Left lung (tissue), 10 donors: ENCODE measurements around the gene RFX2. TPM values are rescaled to one million over a fixed set of nuclear protein-coding genes. Genes with fewer than 3 reads are reported as not detected.
"Not testable (repeated sequence)": the region's sequence is repeated elsewhere in the genome, so short reads cannot be mapped to it uniquely, and the experiment has no call there.

Source experiments
- ATAC-seq: fragments of 200-7000 bp; cut with Tn5 transposase; one replicate; pipeline ENCODE4 v1.9.1; 2020; ENCODE audit warnings: moderate library complexity
- DNase-seq, 4 donors: peaks; one replicate each; pipeline ENCODE4 v3.0.0-alpha.2; 2013 to 2020
- H3K27ac ChIP-seq, 2 donors: fragments of 200-600 bp; sonication (generic) in 1 of 2; one replicate each; pipeline versions ENCODE4 v1.5.0 to v1.8.0; 2020 to 2021
- H3K27me3 ChIP-seq, 2 donors: fragments of 200-600 bp; sonication (generic) in 1 of 2; one replicate each; pipeline versions ENCODE4 v1.5.0 to v1.8.0; 2020 to 2021
- H3K36me3 ChIP-seq, 2 donors: fragments of 200-600 bp; sonication (generic) in 1 of 2; one replicate each; pipeline versions ENCODE4 v1.5.0 to v1.8.0; 2020 to 2021
- H3K4me1 ChIP-seq, 2 donors: fragments of 200-600 bp; one replicate each; pipeline ENCODE4 v1.8.0; 2021
- H3K4me3 ChIP-seq, 2 donors: fragments of 200-600 bp; sonication (generic) in 1 of 2; one replicate each; pipeline versions ENCODE4 v1.5.0 to v1.8.0; 2020 to 2021; ENCODE audit warnings: mild to moderate bottlenecking in 1 of 2
- H3K9me3 ChIP-seq, 2 donors: fragments of 200-600 bp; sonication (generic) in 1 of 2; one replicate each; pipeline versions ENCODE4 v1.5.0 to v1.8.0; 2020 to 2021
- intact Hi-C, 2 donors: fragments of 100-400 bp; cut with DNase I; formaldehyde crosslinking; loops; one replicate each; pipeline versions ENCODE4 v1.11.2 to v1.14.2; 2022
- polyA plus RNA-seq, 6 donors: library from polyadenylated mRNA; unstranded; fragments of 120-200 nt; gene quantifications; one replicate each; pipeline ENCODE4 v1.2.1, GENCODE V29; 2013; ENCODE audit not compliant: insufficient read length in 6 of 6
- total RNA-seq, 2 donors: library from RNA; stranded (reverse); fragmentation: NEBNext Ultra II Directional; extraction: Animal tissue kit (Norgen Biotek cat#: 25700); gene quantifications; one replicate each; pipeline ENCODE4 v1.2.1, GENCODE V29; 2021
- TF ChIP-seq, protein P1 (sequence below), 2 donors: fragments of 200-600 bp; sonication (generic) in 1 of 2; IDR thresholded peaks; one replicate each; pipeline versions ENCODE4 v1.5.0 to v1.8.0; 2021; ENCODE audit warnings: antibody characterized with exemption in 2 of 2
- donor health status: DM: no; HTN: yes; CAD: no.
- donor health status: DM: no; HTN: no; CAD: no.

The RFX2 gene
- total and polyA plus RNA-seq, 8 donors, result 12.7 to 18.8 (median 16.5) TPM

DNA sequence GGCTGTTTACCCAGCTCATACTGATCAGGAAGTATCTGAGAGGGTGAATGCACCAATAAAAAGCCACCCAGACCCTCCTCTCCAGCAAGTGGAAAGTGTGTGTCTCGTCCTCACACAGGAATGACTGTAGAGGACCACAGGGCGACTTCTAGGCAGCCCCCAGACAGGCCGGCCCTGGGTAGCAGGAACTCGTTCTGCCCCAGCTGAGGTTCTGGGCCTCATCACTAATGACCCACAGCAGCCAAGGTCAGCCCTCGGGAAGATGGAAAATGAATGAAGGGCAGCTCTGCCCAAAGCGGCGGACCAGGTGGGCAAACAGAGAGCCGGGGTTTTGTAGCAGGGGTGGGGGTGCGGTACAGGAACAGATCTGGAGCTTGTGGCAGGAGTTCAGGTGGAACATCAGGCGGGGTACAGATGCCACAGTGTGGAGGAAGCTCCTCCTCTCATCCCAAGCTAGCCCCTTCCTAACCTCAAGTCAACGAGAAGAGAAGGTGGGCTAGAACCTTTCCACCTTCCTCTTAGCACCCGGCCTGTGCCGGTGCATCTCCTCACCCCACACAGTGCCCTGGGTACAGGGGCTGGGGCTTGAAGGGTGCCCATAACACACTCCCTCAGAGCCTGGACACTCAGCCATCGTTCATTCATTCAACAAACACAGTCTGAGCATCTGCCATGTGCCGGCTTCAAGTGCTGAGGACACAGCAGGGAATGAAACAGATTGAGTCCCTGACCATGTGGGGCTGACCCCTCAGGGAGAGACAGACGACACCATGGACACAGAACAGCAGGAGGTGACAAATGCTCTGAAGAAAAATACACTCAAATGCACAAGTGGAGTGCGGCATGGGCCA lies 36.2 kb downstream of the RFX2 start:
- no peaks in the 10 kb centered on the region for H3K27me3 ChIP-seq
- H3K9me3 ChIP-seq, result no peaks in the 10 kb centered on the region
- H3K4me3 ChIP-seq, result no peak overlapping the region
- H3K36me3 ChIP-seq, result no peaks in the 10 kb centered on the region
- ATAC-seq (no peak), DNase-seq (no peak)
- H3K4me1 ChIP-seq, result peaks cover 15 to 20% of the 10 kb centered on the region in 2 donors
- intact Hi-C loops, result no loop called here
- no peak overlapping the region for H3K27ac ChIP-seq
- TF ChIP-seq, protein P1, sequence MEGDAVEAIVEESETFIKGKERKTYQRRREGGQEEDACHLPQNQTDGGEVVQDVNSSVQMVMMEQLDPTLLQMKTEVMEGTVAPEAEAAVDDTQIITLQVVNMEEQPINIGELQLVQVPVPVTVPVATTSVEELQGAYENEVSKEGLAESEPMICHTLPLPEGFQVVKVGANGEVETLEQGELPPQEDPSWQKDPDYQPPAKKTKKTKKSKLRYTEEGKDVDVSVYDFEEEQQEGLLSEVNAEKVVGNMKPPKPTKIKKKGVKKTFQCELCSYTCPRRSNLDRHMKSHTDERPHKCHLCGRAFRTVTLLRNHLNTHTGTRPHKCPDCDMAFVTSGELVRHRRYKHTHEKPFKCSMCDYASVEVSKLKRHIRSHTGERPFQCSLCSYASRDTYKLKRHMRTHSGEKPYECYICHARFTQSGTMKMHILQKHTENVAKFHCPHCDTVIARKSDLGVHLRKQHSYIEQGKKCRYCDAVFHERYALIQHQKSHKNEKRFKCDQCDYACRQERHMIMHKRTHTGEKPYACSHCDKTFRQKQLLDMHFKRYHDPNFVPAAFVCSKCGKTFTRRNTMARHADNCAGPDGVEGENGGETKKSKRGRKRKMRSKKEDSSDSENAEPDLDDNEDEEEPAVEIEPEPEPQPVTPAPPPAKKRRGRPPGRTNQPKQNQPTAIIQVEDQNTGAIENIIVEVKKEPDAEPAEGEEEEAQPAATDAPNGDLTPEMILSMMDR (IDR thresholded peaks at IDR 0.05), result no peak

DNA sequence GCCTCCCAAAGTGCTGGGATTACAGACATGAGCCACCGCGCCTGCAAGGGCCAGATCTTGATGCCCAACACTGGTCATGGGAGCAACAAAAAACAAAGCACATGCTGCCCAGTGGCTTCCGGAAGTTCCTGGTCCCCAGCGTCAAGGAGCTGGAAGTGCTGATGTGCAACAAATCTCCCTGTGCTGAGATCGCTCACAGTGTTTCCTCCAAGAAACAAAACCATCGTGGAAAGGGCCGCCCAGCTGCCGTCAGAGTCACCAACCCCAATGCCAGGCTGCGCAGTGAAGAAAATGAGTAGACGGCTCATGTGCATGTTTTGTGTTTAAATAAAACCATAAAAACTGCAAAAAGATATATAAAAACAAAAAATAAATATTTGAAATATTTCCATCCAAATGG lies 37.1 kb downstream of the RFX2 start:
- H3K9me3 ChIP-seq, intact Hi-C loops, DNase-seq, H3K27ac ChIP-seq, H3K36me3 ChIP-seq, H3K4me3 ChIP-seq, ATAC-seq, H3K27me3 ChIP-seq: not testable (repeated sequence)
- H3K4me1 ChIP-seq, result peaks cover 20 to 23% of the 10 kb centered on the region in 2 donors

DNA sequence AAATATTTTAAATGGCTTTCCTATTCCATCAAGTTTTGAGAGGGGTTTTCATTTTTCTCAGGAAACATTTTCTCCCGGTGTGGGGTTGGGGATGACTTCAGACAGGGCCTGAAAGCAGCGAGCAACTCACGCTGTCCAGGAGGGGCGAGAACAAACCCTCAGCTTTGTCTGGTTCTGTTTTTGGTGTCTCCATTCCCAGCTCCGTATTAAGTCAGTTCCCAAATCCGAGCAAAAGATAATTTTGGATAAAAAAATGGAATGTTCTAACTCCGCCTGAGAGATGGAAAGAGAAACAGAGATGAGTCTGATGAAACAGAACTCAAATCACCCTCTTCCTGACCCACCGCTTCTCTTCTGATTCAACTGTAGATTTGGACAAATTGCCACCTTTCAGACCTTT lies 38.4 kb downstream of the RFX2 start:
- no peak for DNase-seq
- no peaks in the 10 kb centered on the region for H3K9me3 ChIP-seq
- no peaks in the 10 kb centered on the region for H3K36me3 ChIP-seq
- no peaks in the 10 kb centered on the region for H3K27me3 ChIP-seq
- H3K4me1 ChIP-seq, result peaks cover 26 to 29% of the 10 kb centered on the region in 2 donors
- intact Hi-C loops, result no loop called here
- H3K4me3 ChIP-seq, result no peak overlapping the region
- TF ChIP-seq, protein P1 (IDR thresholded peaks at IDR 0.05), result no peak
- no peak for ATAC-seq
- peak overlapping the region; percentile 24 to 47 for H3K27ac ChIP-seq

DNA sequence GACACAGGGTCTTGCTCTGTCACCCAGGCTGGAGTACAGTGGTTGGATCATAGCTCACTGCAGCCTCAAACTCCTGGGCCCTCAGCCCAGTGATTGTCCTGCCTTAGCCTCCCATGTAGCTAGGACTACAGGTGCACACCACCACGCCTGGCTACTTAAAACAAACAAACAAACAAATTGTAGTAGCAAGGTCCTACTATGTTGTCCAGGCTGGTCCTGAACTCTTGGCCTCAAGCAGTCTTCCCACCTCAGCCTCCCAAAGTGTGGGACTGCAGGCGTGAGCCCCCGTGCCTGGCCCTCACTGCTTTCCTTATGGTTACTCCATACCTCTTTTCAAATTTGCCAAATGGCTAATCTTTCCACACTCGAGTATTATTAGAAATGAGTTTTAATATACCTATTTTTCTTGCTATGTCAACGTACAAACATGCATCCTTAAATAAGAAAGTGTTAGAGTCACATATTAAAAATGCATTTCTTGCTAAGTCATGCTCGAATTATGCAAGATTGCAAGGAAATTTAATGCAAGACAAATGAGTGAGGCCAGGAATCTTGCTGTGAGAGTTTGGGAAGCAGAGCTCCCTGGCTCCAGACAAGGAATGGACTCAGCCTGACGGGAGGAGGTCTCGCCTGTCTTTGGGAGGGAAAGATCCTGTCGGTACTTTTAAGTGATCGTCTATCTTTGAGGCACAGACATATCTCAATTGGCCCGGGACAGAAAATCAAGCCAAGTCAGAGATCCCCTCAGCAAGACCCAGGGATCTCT lies 39.4 kb downstream of the RFX2 start:
- peaks cover 24 to 34% of the 10 kb centered on the region in 2 donors for H3K4me1 ChIP-seq
- DNase-seq, result no peak
- TF ChIP-seq, protein P1 (IDR thresholded peaks at IDR 0.05), result no peak
- no peaks in the 10 kb centered on the region for H3K27me3 ChIP-seq
- H3K9me3 ChIP-seq, result no peaks in the 10 kb centered on the region
- H3K27ac ChIP-seq, result peak overlapping the region; percentile 47 to 53
- intact Hi-C loops, result no loop called here
- no peak overlapping the region for H3K4me3 ChIP-seq
- H3K36me3 ChIP-seq, result no peaks in the 10 kb centered on the region
- no peak for ATAC-seq

DNA sequence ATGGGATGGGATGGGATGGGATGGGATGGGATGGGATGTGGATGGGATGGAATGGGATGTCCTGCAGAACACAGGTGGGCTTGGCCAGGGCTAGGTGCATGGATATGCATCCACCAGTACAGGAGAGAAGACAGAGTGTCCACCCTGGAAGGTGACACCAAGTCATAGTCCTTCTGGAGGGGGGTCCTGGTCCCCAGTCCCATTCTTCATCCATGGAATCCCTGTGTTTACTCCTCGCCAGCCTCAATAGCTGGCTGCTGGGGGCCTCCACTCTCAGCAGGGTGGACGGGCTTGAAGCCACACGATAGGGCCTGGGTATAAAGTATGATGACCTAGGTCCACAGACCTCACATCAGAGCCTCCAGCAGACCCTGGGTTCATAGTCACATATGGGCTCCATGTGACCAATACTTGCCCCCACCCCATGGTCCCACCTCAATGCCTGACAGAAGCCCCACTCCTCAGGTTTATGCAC lies 40.1 kb downstream of the RFX2 start:
- Histone ChIP-seq H3K27ac (peak overlapping the region in 1 of 2 donors; percentile 53), H3K36me3 (no peaks in the 10 kb centered on the region), H3K9me3 (no peaks in the 10 kb centered on the region), H3K27me3 (no peaks in the 10 kb centered on the region), H3K4me1 (peaks cover 31 to 41% of the 10 kb centered on the region in 2 donors), H3K4me3 (no peak overlapping the region)
- DNase-seq, result no peak
- TF ChIP-seq, protein P1 (IDR thresholded peaks at IDR 0.05), result no peak
- ATAC-seq, result no peak
- intact Hi-C loops, result no loop called here
